ENCODE data around the gene ST6GALNAC5. TPM values are rescaled to one million over a fixed set of nuclear protein-coding genes. Genes with fewer than 3 reads are reported as not detected.
"Not testable (repeated sequence)": the region's sequence is repeated elsewhere in the genome, so short reads cannot be mapped to it uniquely, and the experiment has no call there.

The ST6GALNAC5 gene
- polyA plus RNA-seq (ENCODE audit: insufficient read length), result 1.4 TPM

DNA sequence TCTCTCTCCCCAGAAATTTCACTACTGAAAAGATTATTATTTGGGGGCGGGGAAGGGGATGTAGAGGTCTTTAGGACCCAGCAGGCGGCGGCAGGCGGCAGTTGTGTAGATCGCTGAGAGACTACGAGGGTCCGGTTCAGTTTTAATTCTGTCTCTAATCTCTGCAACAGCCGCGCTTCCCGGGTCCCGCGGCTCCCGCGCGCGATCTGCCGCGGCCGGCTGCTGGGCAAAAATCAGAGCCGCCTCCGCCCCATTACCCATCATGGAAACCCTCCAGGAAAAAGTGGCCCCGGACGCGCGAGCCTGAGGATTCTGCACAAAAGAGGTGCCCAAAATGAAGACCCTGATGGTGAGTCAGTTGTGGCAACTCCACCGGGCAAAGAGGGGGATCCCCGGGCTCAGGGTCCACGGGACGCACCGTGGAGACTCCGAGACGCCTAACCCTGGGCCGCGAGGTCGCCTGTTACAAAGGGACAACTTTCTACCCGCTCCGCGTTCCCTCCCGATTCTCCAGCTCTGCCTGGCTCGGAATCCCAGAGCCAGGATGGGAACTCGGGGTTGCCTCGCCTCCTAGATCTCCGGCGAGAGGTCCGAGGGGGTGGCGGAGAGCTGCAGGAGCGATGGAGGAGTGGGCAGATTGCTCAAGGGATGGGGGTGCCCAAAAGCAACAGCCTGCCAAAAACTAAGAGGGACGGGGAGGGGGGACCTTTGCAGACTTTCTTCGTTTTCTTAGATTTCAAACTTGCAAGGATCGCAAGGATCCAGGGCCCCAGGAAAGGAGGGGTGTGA lies at the start of gene ST6GALNAC5:
Gene ST6GALNAC5 (plus strand): TSS at position 139 of the 789 bp plus-strand sequence.
- no peak for DNase-seq (ENCODE audit: low read depth)

DNA sequence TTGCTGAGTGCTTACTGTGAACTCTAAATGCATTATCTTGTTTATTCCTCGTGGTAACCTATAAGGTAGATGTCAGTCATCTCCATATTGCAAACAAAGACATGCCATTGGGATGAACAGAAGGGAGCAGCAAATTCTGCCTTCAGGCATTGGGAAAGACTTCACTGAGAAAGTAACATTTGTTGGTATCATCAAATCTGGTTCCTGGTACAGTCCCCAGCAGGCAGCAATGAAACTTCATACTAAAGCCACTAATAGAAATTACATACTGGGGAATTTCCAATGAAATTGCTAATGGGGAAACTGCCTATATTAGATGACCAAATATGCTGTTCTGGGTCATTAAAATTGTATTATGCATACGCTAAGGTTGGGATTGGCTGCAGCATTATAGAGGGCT lies 47.3 kb upstream of the ST6GALNAC5 start:
- DNase-seq (ENCODE audit: low read depth), result no peak

DNA sequence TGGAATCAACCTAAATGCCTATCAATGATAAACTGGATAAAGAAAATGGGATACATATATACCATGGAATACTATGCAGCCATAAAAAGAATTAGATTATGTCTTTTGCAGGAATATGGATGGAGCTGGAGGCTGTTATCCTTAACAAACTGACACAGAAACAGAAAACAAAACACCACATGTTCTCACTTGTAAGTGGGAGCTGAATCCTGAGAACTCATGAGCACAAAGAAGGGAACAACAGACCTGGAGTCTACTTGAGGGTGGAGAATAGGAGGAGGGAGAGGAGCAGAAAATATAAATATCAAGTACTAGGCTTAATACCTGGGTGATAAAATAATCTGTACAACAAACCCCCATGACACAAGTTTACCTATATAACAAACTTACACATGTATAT lies 44.3 kb upstream of the ST6GALNAC5 start:
- DNase-seq (ENCODE audit: low read depth), result not testable (repeated sequence)

DNA sequence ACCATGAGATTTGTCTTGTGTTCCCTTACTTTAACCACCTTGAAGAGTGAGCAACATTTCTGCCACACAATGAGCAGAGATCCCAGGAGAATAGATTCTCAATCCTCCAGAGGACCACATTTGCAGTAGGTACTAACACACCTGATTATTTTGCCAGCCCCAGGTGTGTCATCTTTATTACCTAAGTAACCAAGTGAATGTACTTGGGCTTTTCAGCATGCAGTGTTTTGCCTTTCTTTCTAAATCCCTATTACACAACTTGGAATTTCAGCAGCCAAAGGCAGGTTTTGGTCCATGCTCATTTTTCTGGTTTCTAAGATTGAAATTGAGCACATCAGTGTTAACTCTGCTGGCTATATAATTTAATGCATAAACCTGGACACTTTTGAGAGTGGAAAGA lies 43.2 kb upstream of the ST6GALNAC5 start:
- DNase-seq (ENCODE audit: low read depth), result no peak

DNA sequence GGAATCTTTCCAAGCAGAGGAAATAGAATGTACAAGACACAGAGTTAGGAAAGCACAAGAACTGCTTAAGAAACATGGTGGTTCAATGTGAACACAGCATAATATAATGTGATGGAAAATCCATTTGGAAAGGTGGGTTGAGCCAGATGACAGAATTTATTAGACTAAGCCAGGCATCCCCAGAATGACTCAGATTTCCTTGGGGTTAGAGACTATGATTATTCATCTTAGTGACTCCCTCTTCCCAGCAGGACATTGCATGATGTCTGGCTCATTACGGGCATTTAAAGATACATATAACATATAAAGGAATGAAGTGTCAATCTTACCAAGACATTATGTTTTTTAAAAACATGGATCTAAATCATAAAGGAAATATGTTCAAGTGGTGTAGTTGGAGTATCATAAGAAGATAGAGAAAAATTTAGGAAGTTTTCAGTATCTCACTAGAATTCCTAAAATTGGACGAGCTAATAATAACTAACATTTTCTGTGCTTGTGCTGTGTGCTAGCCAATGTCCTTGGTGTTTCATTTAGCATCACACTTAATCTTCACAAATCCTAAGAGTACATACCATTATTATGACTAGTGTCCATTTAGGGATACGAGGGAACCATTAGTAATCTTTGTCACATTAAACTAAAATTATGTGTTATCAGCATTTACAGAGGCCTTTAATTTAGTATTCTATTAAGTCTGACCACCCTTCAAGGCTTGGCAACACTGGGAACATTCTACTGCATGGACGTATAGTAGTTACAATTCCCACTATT lies 41.0 kb upstream of the ST6GALNAC5 start:
- DNase-seq (ENCODE audit: low read depth), result no peak

DNA sequence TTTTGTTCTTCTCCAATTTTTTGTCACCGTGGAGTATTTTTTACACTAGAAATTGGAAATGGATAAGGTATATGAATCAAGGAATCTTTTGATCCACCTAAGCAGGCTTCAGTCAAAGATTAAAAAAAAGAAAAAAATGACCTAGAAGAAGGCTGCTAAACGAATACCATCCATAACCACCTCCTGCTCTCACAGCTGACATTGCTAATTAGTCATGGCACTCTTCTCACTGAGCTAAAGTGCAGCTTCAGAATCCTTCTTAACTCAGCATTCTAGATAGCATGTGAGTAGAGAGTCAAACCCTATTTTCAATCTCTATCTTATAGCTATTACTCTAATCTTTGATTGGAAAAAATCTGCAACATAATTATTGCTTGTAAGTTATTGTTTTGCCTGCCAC lies 40.2 kb upstream of the ST6GALNAC5 start:
- DNase-seq (ENCODE audit: low read depth), result no peak

DNA sequence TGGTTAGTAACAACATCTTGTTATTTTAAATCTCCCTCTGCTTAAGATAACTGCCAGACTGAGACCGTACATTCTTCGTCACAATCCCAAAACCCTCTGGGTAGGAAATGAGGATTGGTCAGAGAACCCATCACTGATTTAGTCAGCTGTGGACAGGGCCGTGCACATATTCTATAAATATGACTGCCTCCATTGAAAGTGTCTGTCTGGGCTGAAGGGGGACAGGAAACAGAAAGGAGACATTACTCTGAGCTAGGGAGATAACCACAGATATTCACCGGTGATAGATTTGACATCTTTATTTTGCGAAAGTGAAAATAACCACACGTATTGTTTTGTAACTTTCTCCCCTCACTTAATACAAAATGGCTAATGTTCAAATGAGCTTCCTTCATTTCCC lies 36.9 kb upstream of the ST6GALNAC5 start:
- no peak for DNase-seq (ENCODE audit: low read depth)

DNA sequence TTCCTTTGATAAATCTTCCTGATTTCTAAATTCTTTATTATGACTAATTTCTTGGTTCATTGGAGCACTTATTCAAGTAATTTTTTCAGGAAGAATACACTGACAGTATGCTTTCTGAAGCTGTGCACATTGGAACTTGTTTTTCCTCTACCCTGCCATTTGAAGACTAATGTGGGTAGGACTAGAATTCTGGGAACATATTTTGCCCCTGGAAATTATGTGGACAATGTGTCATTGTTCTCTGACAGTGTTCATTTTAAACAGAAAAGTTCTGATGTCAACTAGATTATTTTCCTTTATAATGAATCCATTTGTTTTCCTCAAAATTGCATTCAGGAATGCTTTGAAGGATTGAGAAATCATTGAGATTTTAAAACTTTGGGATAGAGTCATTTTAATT lies 34.8 kb upstream of the ST6GALNAC5 start:
- no peak for DNase-seq (ENCODE audit: low read depth)

DNA sequence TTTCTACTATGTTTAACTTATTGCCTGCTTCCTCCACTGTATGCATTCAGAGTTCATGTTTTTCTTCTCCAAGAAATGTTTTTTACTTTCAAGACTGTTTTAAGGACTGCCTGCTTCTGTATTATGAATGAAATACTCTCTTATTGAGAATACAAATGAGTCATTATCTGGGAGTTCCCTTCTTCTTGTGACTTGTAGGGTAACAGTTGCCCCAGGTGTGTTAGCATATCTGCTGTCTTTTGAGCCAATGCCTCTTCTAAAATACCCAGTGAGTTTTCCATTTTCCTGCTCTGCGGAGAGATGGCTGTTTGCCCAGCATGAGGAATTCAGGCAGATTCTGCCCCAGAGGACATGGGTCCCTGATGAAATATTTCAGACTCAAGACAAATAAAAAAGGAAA lies 34.1 kb upstream of the ST6GALNAC5 start:
- no peak for DNase-seq (ENCODE audit: low read depth)

DNA sequence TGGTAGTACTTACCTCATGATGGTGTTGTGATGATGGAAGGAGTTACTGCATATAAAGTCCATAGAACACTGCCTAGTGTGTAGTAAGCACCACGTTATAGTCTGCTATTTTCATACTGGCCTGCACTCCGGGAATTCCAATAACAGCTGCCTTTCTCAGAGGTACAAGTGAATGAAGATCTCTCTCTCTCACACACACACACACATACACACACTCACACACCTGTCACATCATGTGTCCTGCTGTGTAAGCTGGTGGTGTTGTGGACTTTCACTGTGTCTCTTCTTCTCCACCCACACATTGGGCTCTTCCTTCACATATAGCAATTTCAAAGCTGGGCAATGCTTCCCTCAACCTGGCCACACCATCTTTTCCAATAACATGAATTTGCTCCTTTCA lies 33.4 kb upstream of the ST6GALNAC5 start:
- no peak for DNase-seq (ENCODE audit: low read depth)

DNA sequence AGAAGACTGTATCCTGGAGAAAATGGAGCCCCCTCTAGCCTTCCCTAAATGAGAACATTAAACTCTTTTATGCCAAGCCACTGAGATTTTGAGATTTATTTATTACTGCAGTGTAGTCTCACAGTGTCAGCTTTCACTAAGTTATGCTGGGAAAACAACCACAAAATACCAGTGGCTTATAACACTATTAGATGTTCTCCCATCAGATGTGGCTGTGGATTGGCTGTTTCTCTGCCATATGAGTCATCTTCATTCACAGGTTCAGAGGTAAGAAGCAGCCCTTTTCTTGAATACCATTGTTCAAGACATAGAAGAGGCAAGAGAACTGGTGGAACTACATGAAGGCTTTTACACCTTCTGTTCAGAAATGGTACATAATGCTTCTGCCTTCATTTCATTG lies 32.1 kb upstream of the ST6GALNAC5 start:
- DNase-seq (ENCODE audit: low read depth), result no peak

DNA sequence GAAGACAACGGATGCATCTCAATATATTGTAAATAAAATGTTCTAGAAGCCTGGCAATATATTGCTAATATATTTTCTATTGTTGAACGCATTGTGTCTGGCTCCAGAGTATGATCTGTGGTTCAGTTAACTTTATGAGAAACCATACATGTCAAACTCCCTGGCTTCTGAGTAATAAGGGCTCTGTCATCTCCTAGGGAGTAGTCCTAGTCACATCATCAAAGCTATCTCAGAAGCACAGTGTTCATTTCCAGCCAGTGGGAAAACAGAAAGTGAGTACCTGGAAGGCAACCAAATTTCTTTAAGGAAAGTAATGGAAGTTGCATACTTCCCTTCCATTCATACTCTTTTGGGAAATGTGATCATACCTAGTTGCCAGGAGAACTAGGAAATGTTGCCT lies 27.0 kb upstream of the ST6GALNAC5 start:
- no peak for DNase-seq (ENCODE audit: low read depth)

DNA sequence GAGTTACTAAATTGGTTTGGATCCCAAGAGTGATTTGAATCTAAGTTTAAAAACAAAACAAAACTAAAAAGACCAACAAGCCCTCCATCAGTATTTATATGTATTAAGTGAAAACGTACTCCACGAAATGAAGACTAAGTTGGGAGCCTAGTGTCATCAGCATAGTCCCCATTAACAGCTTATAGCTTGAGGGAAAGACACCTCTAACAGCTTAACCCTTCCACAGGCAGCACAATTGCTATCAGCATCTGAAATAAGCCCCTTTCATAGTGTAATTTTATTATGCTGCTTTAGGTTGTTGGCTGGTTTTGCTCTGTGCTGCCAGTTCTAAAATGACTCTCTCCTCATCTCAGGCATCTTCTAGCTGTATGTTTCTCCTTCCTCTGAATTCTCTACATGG lies 25.8 kb upstream of the ST6GALNAC5 start:
- no peak for DNase-seq (ENCODE audit: low read depth)

DNA sequence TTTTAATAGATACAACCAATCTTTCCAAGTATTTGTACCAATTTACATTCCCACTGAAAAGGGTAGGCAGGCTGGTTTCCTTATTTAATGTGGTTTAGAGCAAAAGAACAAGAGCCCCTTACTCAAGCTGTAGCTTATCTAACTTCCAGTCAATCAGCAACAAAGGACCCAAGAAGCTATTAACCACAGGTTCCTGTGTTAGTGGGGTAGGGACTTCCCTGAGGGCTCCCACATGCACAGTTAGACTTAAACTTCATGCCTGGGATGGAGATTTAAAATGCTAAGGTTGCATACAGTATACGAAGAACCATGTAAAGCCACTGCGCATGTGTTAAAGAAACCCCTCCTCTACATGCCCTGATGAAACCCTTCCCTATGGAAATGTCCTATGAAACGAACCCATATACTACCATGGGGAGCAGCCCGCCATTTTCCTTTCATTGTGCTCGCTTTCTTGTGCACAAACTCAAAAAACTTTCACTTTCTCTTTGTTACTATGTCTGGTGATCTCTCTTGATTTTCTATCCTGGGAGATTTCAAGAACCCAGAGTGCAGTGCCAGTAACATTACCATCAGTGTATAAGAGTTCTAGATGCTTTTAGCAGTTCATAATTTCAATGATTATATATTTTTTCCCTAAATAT lies 23.3 kb upstream of the ST6GALNAC5 start:
- no peak for DNase-seq (ENCODE audit: low read depth)

DNA sequence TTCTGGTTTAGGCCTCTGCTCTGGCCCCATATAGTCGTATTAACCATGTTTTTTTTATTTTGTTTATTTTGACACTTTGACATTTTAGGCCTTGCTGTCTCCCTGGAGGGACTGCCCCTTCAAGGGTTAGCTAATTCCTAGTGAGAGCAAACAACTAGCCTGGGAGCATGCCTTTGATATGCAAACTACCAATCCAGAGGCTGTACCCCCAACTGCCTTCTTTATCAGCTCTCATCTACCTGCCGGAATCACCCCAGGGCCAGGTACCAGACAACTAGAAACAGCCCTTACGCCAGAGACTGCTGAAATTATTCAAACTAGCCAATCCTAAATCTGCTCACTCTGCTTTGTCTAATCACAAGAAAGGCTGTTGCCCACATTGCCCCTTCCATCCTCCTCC lies 13.0 kb upstream of the ST6GALNAC5 start:
- no peak for DNase-seq (ENCODE audit: low read depth)

DNA sequence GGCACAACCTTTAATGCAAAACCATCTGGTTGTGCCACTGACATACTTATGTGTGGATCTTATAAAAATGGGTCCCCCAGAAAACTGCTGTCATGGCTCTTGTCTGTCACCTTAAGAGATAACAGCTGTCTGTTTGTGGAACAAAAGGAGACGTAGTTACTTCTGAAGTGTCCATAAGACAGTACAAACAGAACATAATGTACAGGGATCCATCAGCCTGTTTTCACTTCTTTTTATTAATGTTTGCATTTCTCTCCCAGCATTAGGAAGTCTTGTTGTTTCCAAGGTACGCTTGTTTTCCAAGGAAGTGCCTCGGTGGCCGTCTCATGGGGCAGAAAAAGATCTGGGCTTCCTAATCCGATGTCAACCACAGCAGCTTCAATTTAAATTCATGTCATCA lies 11.2 kb upstream of the ST6GALNAC5 start:
- DNase-seq (ENCODE audit: low read depth), result no peak

DNA sequence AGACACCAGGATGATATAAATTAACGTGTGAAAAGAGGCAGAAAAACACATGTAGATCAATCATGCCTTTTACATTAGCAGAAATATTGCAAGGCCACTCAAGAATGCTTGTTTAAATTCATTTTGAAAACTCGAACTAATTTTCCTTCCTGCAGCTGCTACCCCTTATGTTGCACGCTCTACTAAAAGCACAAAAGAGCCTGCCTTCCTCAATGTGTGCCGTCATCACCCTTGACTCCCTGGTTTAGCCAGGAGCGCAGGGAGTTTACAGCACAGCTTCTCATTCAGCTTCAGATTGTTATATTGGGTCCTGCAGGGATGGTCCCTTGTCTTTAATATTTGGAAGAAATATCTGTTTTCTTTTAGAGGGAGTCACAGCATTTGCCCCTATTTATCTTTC lies 10.1 kb upstream of the ST6GALNAC5 start:
- no peak for DNase-seq (ENCODE audit: low read depth)

DNA sequence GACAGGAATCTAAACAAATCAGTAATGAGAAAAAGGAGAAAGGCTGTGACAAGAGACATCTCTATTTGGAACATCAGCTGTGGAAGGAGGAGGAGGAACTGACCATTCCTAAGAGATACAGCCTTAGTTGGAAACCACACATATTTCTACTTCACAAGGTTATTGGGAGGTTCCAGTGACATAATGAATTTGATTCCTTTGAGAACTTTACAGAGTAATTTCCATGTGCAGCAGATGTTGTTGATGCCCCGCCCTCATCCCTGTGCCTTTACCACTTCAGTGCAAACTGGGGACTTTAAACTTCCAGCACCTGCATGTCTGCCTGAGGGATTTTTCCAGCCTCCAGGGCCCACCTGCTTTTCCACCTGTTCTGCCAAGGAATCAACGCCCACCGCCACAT lies 9.3 kb upstream of the ST6GALNAC5 start:
- no peak for DNase-seq (ENCODE audit: low read depth)

DNA sequence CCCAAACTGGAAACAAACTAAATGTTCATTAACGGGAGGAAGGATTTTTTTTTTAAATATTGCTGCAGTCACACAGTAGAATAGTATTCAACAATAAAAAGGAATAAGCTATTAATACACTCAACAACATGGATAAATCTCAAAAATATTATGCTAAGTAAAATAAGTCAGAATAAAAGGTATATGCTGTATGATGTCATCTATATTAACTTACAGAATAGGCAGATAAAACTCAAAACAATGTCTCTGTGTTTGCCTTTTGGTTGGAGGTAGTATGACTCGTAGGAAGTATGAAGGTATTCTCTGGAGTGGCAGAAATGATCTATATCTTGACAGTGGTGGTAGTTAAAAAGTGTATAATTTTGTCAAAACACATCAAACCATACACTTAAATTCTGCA lies 6.1 kb upstream of the ST6GALNAC5 start:
- DNase-seq (ENCODE audit: low read depth), result no peak

DNA sequence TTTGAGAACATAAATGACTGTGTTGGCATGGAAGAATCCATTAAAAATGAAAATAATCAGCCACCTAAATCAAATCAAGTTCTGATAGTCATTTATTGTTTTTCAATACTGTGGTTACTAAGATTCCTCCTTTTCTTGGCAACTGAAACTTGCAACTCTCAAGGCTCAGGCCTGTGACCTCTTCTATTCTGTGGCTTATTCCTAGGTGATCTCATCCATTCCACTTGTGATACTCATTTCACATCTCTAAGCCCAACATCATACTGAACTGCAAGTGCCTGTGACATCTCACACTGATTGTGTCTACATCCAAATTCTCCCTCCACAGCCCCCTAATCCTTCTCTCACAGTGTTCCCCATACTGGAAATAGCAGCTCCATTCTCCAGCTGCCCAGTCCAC lies 4.8 kb upstream of the ST6GALNAC5 start:
- no peak for DNase-seq (ENCODE audit: low read depth)

DNA sequence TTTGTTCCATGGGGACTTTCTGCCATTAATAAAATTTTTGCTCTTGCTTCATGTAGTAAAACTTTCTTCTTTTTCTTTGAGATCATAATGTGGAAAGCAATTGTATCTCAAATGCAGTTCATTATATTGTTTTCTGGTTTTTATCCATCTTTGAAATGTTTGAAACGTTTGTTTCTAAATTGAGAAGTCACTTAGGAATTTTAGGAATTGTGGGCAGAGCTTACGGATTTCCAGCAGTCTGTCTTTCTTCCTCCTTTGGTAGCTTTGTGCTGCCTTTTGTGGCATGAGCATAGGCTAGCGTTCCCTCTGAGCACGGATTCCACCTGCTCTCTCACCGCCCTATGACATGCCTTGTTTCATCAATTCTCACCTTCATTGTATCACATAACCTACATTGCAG lies 2.9 kb upstream of the ST6GALNAC5 start:
- no peak for DNase-seq (ENCODE audit: low read depth)

DNA sequence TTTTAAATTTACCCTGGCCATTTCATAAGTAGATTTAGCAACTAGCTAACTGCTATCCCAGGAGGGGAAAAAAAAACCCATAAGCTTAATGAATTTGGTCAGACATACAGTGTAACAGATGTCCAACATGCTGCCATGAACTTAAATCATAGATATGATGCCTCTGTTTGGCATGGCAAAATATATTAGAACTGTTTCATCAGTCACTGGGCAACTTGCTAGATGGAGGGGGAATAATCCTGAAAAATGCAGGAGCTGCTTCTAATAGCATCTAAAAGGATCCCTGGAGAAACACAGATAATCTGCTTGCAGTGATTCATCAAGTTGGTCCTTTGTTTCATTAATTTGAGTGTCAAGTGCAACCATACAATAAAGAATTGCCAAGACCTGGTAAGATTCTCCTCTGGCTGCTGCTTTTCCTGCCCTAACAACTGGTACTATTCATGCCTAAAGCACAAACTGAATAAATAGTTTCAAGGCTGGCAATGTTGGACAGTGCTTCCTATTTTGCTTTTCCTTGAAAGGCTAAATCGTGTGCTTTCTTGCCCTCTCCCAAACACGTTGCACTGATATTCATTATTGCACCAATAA lies 1.5 kb upstream of the ST6GALNAC5 start:
- no peak for DNase-seq (ENCODE audit: low read depth)

Measured in forelimb muscle (tissue), 1 donor.